ENCODE data around the gene TDO2. TPM values are rescaled to one million over a fixed set of nuclear protein-coding genes. Genes with fewer than 3 reads are reported as not detected.

The TDO2 gene
- total and polyA plus RNA-seq, 2 of the 13 experiments (the other 11 are each of a cell fraction or from before 2014, with no cell fraction given), result not detected

- intact Hi-C loops (cut with micrococcal nuclease; ENCODE audit: unreplicated experiment), result no loop called here
- TF ChIP-seq ZNF552 (CRISPR knock-in tag; IDR thresholded peaks at IDR 0.05; ENCODE audit: borderline replicate concordance), result no peak
- Histone ChIP-seq H3K27me3 (ENCODE audit: control insufficient read depth in 1 of 2, insufficient read depth in 2 of 2, low read length in 2 of 2) (no peaks in the 10 kb centered on the region), H3K4me2 (ENCODE audit: low read depth, low read length) (no peak overlapping the region), H2AFZ (ENCODE audit: low read length) (no peak overlapping the region), H3K4me1 (ENCODE audit: insufficient read depth, low read length) (no peaks in the 10 kb centered on the region), H3K27ac (ENCODE audit: extremely low read length, insufficient read depth, low read length) (no peak overlapping the region), H3K79me2 (ENCODE audit: insufficient read depth, low read length) (no peaks in the 10 kb centered on the region), H3K4me3 (replicated peaks in 1 of 3; ENCODE audit: insufficient read depth in 1 of 3, low read depth in 2 of 3, low read length in 3 of 3) (no peak overlapping the region), H3K9ac (ENCODE audit: insufficient read depth, low read depth, low read length) (no peak overlapping the region), H4K20me1 (ENCODE audit: insufficient read depth, low read length) (no peaks in the 10 kb centered on the region), H3K9me3 (ENCODE audit: low read length) (no peaks in the 10 kb centered on the region), H3K36me3 (replicated peaks in 1 of 2; ENCODE audit: control insufficient read depth in 1 of 2, insufficient read depth in 2 of 2, low read length in 2 of 2) (no peaks in the 10 kb centered on the region)
- DNase-seq (ENCODE audit: low spot score) (no peak), FAIRE-seq (no peak), ATAC-seq (no peak)
- ChIA-PET CTCF (ENCODE audit: low intra/inter-chr PET ratio, low total read pairs) (no interaction called here), POLR2A (no interaction called here)
- no TSS peak for BruUV-seq (replicated peaks)
- in situ Hi-C loops (cut with HindIII; ENCODE audit: extremely low pct_ligation_motif_present, low pct_unique_long_range_greater_than_20kb), result no loop called here
- 12% methylated on average over 4 of the region's 4 CpGs for WGBS (ENCODE audit: low lambda C conversion rate)
These were observed 32.0 kb downstream of the TDO2 start for GRCh38 chr4:155935389-155935986.

GRCh38 chr4:155941085-155941790 is 37.7 kb downstream of the TDO2 start:
- H3K4me2 ChIP-seq (ENCODE audit: low read depth, low read length), result no peak overlapping the region
- POLR2A ChIA-PET, result no interaction called here
- ATAC-seq, result no peak
- intact Hi-C loops (cut with micrococcal nuclease; ENCODE audit: unreplicated experiment) (no loop called here), in situ Hi-C loops (cut with HindIII; ENCODE audit: extremely low pct_ligation_motif_present, low pct_unique_long_range_greater_than_20kb) (no loop called here)
- no peak overlapping the region for H3K27ac ChIP-seq (ENCODE audit: extremely low read length, insufficient read depth, low read length)
- H3K4me1 ChIP-seq (ENCODE audit: insufficient read depth, low read length), result no peaks in the 10 kb centered on the region
- no peak for DNase-seq (ENCODE audit: low spot score)
- H3K36me3 ChIP-seq (replicated peaks in 1 of 2; ENCODE audit: control insufficient read depth in 1 of 2, insufficient read depth in 2 of 2, low read length in 2 of 2), result no peaks in the 10 kb centered on the region
- no TSS peak for BruUV-seq (replicated peaks)
- no peaks in the 10 kb centered on the region for H3K79me2 ChIP-seq (ENCODE audit: insufficient read depth, low read length)
- no peak overlapping the region for H2AFZ ChIP-seq (ENCODE audit: low read length)
- no peak for FAIRE-seq
- no peak overlapping the region for H3K4me3 ChIP-seq (replicated peaks in 1 of 3; ENCODE audit: insufficient read depth in 1 of 3, low read depth in 2 of 3, low read length in 3 of 3)
- CTCF ChIA-PET (ENCODE audit: low intra/inter-chr PET ratio, low total read pairs), result no interaction called here
- H3K9ac ChIP-seq (ENCODE audit: insufficient read depth, low read depth, low read length), result no peak overlapping the region
- H4K20me1 ChIP-seq (ENCODE audit: insufficient read depth, low read length), result no peaks in the 10 kb centered on the region
- no peaks in the 10 kb centered on the region for H3K27me3 ChIP-seq (ENCODE audit: control insufficient read depth in 1 of 2, insufficient read depth in 2 of 2, low read length in 2 of 2)
- H3K9me3 ChIP-seq (ENCODE audit: low read length), result no peaks in the 10 kb centered on the region
- 13% methylated on average over 5 of the region's 6 CpGs for WGBS (ENCODE audit: low lambda C conversion rate)
- TF ChIP-seq HNF4A (CRISPR knock-in tag; IDR thresholded peaks at IDR 0.05) (no peak), ZSCAN30 (CRISPR knock-in tag; IDR thresholded peaks at IDR 0.05) (no peak), ZNF280D (CRISPR knock-in tag; IDR thresholded peaks at IDR 0.05) (no peak), PTBP1 (IDR thresholded peaks at IDR 0.05; ENCODE audit: low read depth, low read length, poor library complexity, severe bottlenecking) (no peak), ERF (CRISPR knock-in tag; IDR thresholded peaks at IDR 0.05) (no peak), SRSF4 (IDR thresholded peaks at IDR 0.05; ENCODE audit: low read depth, low read length, poor library complexity, severe bottlenecking) (no peak), ZBTB4 (CRISPR knock-in tag; IDR thresholded peaks at IDR 0.05; ENCODE audit: borderline replicate concordance) (no peak), ONECUT2 (CRISPR knock-in tag; IDR thresholded peaks at IDR 0.05) (no peak), POLR2A (IDR thresholded peaks at IDR 0.05; ENCODE audit: insufficient read depth in 1 of 2, low read depth in 2 of 2, low read length in 2 of 2) (no peak)

Measured in HepG2 (cell line).